Measurements from ENCODE around the gene CCDC179. TPM values are rescaled to one million over a fixed set of nuclear protein-coding genes. Genes with fewer than 3 reads are reported as not detected.

CCDC179 gene
- total RNA-seq, result not detected

DNA sequence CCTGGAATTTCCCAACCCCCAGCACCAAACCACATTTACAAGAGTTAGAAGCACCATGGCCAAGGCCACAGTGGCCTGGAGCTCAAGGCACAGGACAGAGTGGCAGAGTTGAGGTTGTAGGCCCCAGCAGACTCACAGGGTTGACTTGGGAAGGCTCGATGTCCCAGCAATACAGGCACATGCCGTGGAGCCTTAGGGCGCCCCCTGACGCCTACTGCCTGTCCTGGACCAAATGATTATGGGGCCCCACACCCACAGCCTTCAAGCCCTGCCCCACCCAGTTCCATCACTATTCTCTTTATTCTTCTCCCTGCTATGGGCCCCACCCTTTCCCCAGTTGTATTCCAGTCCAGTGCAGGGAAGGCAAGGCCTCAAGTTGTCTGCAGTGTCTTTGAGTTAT is at the start of gene CCDC179:
CCDC179 (minus strand) TSS at position 234 of the 400 bp plus-strand sequence; CDS start at position 181, 53 bp downstream.
- ATAC-seq (no peak), DNase-seq (ENCODE audit: low spot score) (no peak)
- Mint-ChIP-seq H3K4me1 (ENCODE audit: low read depth in 2 of 2) (no peaks in the 10 kb centered on the region), H3K27ac (no peak within 1 kb of the TSS), H3K4me3 (no peak within 1 kb of the TSS), H3K9me3 (no peaks in the 10 kb centered on the region), H3K36me3 (no peaks in the 10 kb centered on the region), H3K27me3 (no peaks in the 10 kb centered on the region)

- Mint-ChIP-seq H3K9me3 (peaks cover 3% of the 10 kb centered on the region), H3K27ac (no peak overlapping the region), H3K36me3 (no peaks in the 10 kb centered on the region), H3K27me3 (no peaks in the 10 kb centered on the region), H3K4me3 (no peak overlapping the region), H3K4me1 (ENCODE audit: low read depth in 2 of 2) (no peaks in the 10 kb centered on the region)
- DNase-seq (ENCODE audit: low spot score) (no peak), ATAC-seq (no peak)
Observed at GRCh38 chr11:22903782-22904181, 43.5 kb upstream of the CCDC179 start.

DNA sequence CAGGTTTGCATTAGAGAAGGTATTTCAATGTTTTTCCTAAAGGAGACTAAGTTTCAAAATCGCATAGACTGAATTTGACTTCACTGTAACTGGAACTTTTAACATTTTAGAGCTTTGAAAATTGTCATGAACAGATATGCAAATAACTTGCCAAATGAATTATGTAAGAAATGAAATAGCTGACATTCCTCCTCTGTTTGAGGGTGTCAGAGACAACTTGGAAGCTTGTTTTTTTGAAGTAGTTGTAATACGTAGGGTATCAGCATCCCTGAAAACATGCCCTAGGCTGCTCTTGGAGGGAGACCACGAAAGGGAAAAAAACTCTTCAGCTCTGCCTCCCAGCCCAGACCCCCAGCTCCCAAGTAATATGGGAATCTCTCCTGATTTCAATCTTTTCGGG is 41.3 kb upstream of the CCDC179 start:
- Mint-ChIP-seq H3K9me3 (peaks cover 2% of the 10 kb centered on the region), H3K36me3 (no peaks in the 10 kb centered on the region), H3K4me3 (no peak overlapping the region), H3K27ac (no peak overlapping the region), H3K4me1 (ENCODE audit: low read depth in 2 of 2) (no peaks in the 10 kb centered on the region), H3K27me3 (no peaks in the 10 kb centered on the region)
- ATAC-seq (no peak), DNase-seq (ENCODE audit: low spot score) (no peak)

DNA sequence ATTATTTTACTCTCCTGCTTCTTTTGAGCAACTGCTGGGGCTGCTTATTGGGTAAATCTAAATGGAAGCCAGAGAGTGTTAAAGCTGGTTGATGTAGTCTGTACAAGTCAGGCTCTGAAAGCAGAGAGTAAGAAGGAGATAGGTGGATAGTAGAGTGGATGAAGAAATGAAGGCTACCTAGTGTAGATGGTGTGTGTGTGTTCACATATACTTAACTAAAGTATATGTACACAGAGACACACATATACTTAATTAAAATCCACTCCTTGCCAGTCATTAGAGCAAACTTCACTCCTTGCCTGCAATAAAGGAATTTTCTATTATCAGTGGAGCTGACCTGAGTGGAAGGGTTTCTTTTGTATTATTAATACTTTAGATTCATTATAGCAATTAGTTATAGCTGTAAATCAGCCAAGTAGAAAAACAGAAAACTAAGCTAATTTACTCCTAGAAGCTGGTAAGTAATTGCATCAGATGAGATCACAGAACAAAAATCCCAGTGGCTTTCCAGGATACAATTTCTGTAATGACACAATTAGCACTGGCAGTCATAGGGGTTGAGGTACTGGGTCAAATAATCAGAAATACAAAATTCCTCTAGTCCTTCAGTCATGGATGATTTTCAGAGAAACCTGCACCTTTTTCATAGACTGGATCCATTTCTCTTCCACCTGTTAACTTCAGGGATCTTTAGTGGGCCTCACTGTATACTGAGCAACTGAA is 40.7 kb upstream of the CCDC179 start:
- ATAC-seq, result no peak
- no peaks in the 10 kb centered on the region for H3K36me3 Mint-ChIP-seq
- no peaks in the 10 kb centered on the region for H3K4me1 Mint-ChIP-seq (ENCODE audit: low read depth in 2 of 2)
- DNase-seq (ENCODE audit: low spot score), result no peak
- no peaks in the 10 kb centered on the region for H3K27me3 Mint-ChIP-seq
- no peak overlapping the region for H3K4me3 Mint-ChIP-seq
- no peaks in the 10 kb centered on the region for H3K9me3 Mint-ChIP-seq
- no peak overlapping the region for H3K27ac Mint-ChIP-seq

DNA sequence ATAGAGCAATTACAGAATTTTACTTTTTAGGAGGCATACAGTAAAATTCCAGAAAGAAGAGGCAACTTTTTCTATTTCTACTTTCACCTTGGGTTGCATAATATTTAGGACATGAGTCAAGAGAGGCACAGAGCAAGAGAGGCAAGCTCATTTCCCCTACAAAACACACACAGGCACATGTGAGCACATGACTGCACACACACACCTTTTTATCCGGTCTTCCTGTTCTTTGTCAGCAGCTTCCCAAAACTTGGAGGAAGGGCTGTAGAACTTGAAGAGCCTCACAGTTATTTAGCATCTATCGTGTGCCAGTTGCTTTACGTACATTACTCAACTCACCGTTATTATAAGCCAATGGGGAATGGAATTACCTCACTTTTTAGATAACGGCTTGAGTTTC is 37.8 kb upstream of the CCDC179 start:
- H3K27me3 Mint-ChIP-seq, result no peaks in the 10 kb centered on the region
- no peak overlapping the region for H3K4me3 Mint-ChIP-seq
- H3K36me3 Mint-ChIP-seq, result no peaks in the 10 kb centered on the region
- H3K27ac Mint-ChIP-seq, result no peak overlapping the region
- ATAC-seq, result no peak
- DNase-seq (ENCODE audit: low spot score), result no peak
- H3K4me1 Mint-ChIP-seq (ENCODE audit: low read depth in 2 of 2), result no peaks in the 10 kb centered on the region
- no peaks in the 10 kb centered on the region for H3K9me3 Mint-ChIP-seq

- no peak overlapping the region for H3K4me3 Mint-ChIP-seq
Observed at GRCh38 chr11:22890227-22890626, 30.0 kb upstream of the CCDC179 start.

GRCh38 chr11:22884217-22884616 is 23.9 kb upstream of the CCDC179 start:
- H3K36me3 Mint-ChIP-seq, result no peaks in the 10 kb centered on the region
- no peak overlapping the region for H3K4me3 Mint-ChIP-seq
- DNase-seq (ENCODE audit: low spot score), result no peak
- no peak for ATAC-seq
- H3K27me3 Mint-ChIP-seq, result no peaks in the 10 kb centered on the region
- H3K4me1 Mint-ChIP-seq (ENCODE audit: low read depth in 2 of 2), result no peaks in the 10 kb centered on the region
- H3K9me3 Mint-ChIP-seq, result no peaks in the 10 kb centered on the region
- H3K27ac Mint-ChIP-seq, result no peak overlapping the region

More at GRCh38 chr11:22890227-22890626, 30.0 kb upstream of the CCDC179 start:
- no peak overlapping the region for H3K27ac Mint-ChIP-seq
- H3K4me1 Mint-ChIP-seq (ENCODE audit: low read depth in 2 of 2), result no peaks in the 10 kb centered on the region
- no peaks in the 10 kb centered on the region for H3K27me3 Mint-ChIP-seq
- H3K9me3 Mint-ChIP-seq, result no peaks in the 10 kb centered on the region
- no peaks in the 10 kb centered on the region for H3K36me3 Mint-ChIP-seq
- ATAC-seq (no peak), DNase-seq (ENCODE audit: low spot score) (no peak)

- no peaks in the 10 kb centered on the region for H3K9me3 Mint-ChIP-seq
- H3K4me3 Mint-ChIP-seq, result no peak overlapping the region
- no peak overlapping the region for H3K27ac Mint-ChIP-seq
- H3K36me3 Mint-ChIP-seq, result no peaks in the 10 kb centered on the region
- DNase-seq (ENCODE audit: low spot score), result no peak
- no peaks in the 10 kb centered on the region for H3K27me3 Mint-ChIP-seq
- no peaks in the 10 kb centered on the region for H3K4me1 Mint-ChIP-seq (ENCODE audit: low read depth in 2 of 2)
- ATAC-seq, result no peak
Observed at GRCh38 chr11:22879630-22880029, 19.4 kb upstream of the CCDC179 start.

- no peak overlapping the region for H3K27ac Mint-ChIP-seq
- H3K9me3 Mint-ChIP-seq, result no peaks in the 10 kb centered on the region
- no peaks in the 10 kb centered on the region for H3K4me1 Mint-ChIP-seq (ENCODE audit: low read depth in 2 of 2)
- H3K27me3 Mint-ChIP-seq, result no peaks in the 10 kb centered on the region
- no peak overlapping the region for H3K4me3 Mint-ChIP-seq
- ATAC-seq (no peak), DNase-seq (ENCODE audit: low spot score) (no peak)
- no peaks in the 10 kb centered on the region for H3K36me3 Mint-ChIP-seq
Observed at GRCh38 chr11:22878604-22879003, 18.3 kb upstream of the CCDC179 start.

- H3K9me3 Mint-ChIP-seq, result no peaks in the 10 kb centered on the region
- no peak overlapping the region for H3K27ac Mint-ChIP-seq
- no peak overlapping the region for H3K4me3 Mint-ChIP-seq
- ATAC-seq, result no peak
- H3K4me1 Mint-ChIP-seq (ENCODE audit: low read depth in 2 of 2), result no peaks in the 10 kb centered on the region
- no peak for DNase-seq (ENCODE audit: low spot score)
- H3K36me3 Mint-ChIP-seq, result no peaks in the 10 kb centered on the region
- no peaks in the 10 kb centered on the region for H3K27me3 Mint-ChIP-seq
Observed at GRCh38 chr11:22878039-22878438, 17.8 kb upstream of the CCDC179 start.

DNA sequence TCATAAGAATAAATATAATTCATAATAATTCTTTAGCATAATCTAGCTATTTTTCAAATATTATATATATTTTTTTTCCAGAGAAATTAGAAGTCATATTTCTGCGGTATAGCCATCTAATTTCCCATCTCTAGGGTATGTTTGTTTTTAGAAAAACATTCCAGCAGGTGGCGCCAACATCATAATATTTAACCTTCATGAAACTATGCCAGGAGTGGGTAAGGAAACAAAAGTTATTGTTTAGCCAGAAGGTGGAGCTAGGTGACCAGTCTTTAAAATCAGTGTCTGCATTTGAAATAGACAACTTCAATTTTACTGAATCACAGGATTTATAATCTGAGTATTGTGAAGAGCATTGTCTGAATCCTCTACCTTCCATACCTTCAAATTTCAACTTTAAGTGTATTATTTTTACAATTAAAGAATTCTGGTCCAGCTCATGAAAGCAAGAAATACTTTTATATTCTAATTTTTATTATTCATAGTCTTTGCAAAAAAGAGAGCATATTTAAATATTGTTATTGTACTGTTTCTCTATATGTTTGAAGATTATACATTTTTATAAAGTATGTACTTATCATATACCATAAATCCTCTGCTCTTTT is 15.7 kb upstream of the CCDC179 start:
- Mint-ChIP-seq H3K4me1 (ENCODE audit: low read depth in 2 of 2) (no peaks in the 10 kb centered on the region), H3K36me3 (no peaks in the 10 kb centered on the region), H3K27me3 (no peaks in the 10 kb centered on the region), H3K27ac (no peak overlapping the region), H3K4me3 (no peak overlapping the region), H3K9me3 (no peaks in the 10 kb centered on the region)
- DNase-seq (ENCODE audit: low spot score), result no peak
- peak; percentile 60 to 78 for ATAC-seq

- H3K4me3 Mint-ChIP-seq, result no peak overlapping the region
- no peaks in the 10 kb centered on the region for H3K27me3 Mint-ChIP-seq
- no peaks in the 10 kb centered on the region for H3K9me3 Mint-ChIP-seq
- no peak overlapping the region for H3K27ac Mint-ChIP-seq
- no peaks in the 10 kb centered on the region for H3K4me1 Mint-ChIP-seq (ENCODE audit: low read depth in 2 of 2)
- no peaks in the 10 kb centered on the region for H3K36me3 Mint-ChIP-seq
- no peak for ATAC-seq
- no peak for DNase-seq (ENCODE audit: low spot score)
Observed at GRCh38 chr11:22869325-22869724, 9.1 kb upstream of the CCDC179 start.

GRCh38 chr11:22859756-22860155 is 518 bp downstream of the CCDC179 start:
- H3K36me3 Mint-ChIP-seq, result no peaks in the 10 kb centered on the region
- H3K27me3 Mint-ChIP-seq, result no peaks in the 10 kb centered on the region
- ATAC-seq (no peak), DNase-seq (ENCODE audit: low spot score) (no peak)
- no peak overlapping the region for H3K27ac Mint-ChIP-seq
- H3K9me3 Mint-ChIP-seq, result no peaks in the 10 kb centered on the region
- H3K4me1 Mint-ChIP-seq (ENCODE audit: low read depth in 2 of 2), result no peaks in the 10 kb centered on the region
- no peak overlapping the region for H3K4me3 Mint-ChIP-seq

- Mint-ChIP-seq H3K27ac (no peak overlapping the region), H3K36me3 (no peaks in the 10 kb centered on the region), H3K4me1 (ENCODE audit: low read depth in 2 of 2) (no peaks in the 10 kb centered on the region), H3K27me3 (peaks cover 0 to 3% of the 10 kb centered on the region in 2 donors), H3K9me3 (no peaks in the 10 kb centered on the region), H3K4me3 (no peak overlapping the region)
- no peak for ATAC-seq
- DNase-seq (ENCODE audit: low spot score), result no peak
Observed at GRCh38 chr11:22851477-22851876, 8.8 kb downstream of the CCDC179 start.

DNA sequence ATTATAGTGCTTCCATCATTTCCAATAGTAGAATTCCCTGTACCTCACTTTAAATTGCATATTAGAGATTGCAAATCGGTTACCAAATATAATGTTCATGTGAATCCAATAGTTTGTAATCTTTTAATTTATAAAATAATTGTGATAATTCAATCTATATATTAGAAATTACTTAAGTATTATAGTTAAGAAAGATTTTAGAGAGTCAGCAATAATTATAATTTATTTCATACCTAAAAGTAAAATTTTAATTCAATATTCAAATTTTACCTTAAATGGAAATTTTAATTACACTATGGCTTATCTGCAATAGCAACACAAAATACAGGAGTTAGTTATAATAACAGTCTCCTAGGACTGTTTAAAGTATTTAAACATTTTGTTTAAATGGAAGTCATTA is 13.5 kb downstream of the CCDC179 start:
- Mint-ChIP-seq H3K4me1 (ENCODE audit: low read depth in 2 of 2) (peaks cover 0 to 3% of the 10 kb centered on the region in 2 donors), H3K4me3 (no peak overlapping the region), H3K36me3 (no peaks in the 10 kb centered on the region), H3K9me3 (no peaks in the 10 kb centered on the region), H3K27me3 (no peaks in the 10 kb centered on the region), H3K27ac (no peak overlapping the region)
- ATAC-seq (no peak), DNase-seq (ENCODE audit: low spot score) (no peak)

Measured in natural killer cell treated with Interleukin-12 subunit alpha and Interleukin-12 subunit beta and Interleukin-15 and Interleukin-18, amount 100 ng/mL, for 72 hours (primary cell).